Spleen (tissue), 11 donors: ENCODE data around the gene TBC1D8. TPM values are rescaled to one million over a fixed set of nuclear protein-coding genes. Genes with fewer than 3 reads are reported as not detected.

Experiments used
- DNase-seq: peaks from one replicate; pipeline ENCODE4 v3.0.0-alpha.2; 2020
- H3K27ac ChIP-seq, 8 donors: fragments of 200-600 bp; sonication (generic) in 7 of 8; 1 replicate in 4 of 8; 2 replicates in 4 of 8; pipeline versions ENCODE4 v1.5.0 to v1.8.0; 2016 to 2021; ENCODE audit warnings: inconsistent platforms in 4 of 8, mild to moderate bottlenecking in 4 of 8, moderate library complexity in 1 of 8
- H3K27me3 ChIP-seq, 7 donors: fragments of 200-600 bp; sonication (generic) in 6 of 7; replicated peaks in 1 of 7; 1 replicate in 4 of 7; 2 replicates in 3 of 7; pipeline versions ENCODE4 v1.5.0 to v1.8.0; 2016 to 2021; ENCODE audit warnings: inconsistent platforms in 3 of 7, mild to moderate bottlenecking in 1 of 7
- H3K36me3 ChIP-seq, 6 donors: fragments of 200-600 bp; sonication (generic) in 5 of 6; 1 replicate in 4 of 6; 2 replicates in 2 of 6; pipeline versions ENCODE4 v1.5.0 to v1.8.0; 2016 to 2021; ENCODE audit warnings: inconsistent platforms in 2 of 6
- H3K4me1 ChIP-seq, 6 donors: fragments of 200-600 bp; sonication (generic) in 5 of 6; 1 replicate in 3 of 6; 2 replicates in 3 of 6; pipeline versions ENCODE4 v1.5.0 to v1.8.0; 2016 to 2021; ENCODE audit warnings: inconsistent platforms in 3 of 6
- H3K4me3 ChIP-seq, 8 donors: fragments of 200-600 bp; sonication (generic) in 7 of 8; 1 replicate in 4 of 8; 2 replicates in 4 of 8; pipeline versions ENCODE4 v1.5.0 to v1.8.0; 2016 to 2021; ENCODE audit warnings: inconsistent platforms in 4 of 8, mild to moderate bottlenecking in 4 of 8, moderate library complexity in 2 of 8
- H3K9me3 ChIP-seq, 8 donors: fragments of 200-600 bp; sonication (generic) in 7 of 8; 1 replicate in 4 of 8; 2 replicates in 4 of 8; pipeline versions ENCODE4 v1.5.0 to v1.8.0; 2016 to 2021; ENCODE audit warnings: inconsistent platforms in 4 of 8
- CTCF ChIP-seq, 11 experiments: fragments of 200-600 bp in 7 of 11; fragments of 450-650 bp in 4 of 11; sonication (generic) in 4 of 11; IDR thresholded peaks in 8 of 11; conservative IDR thresholded peaks in 3 of 11; 1 replicate in 7 of 11; 2 replicates in 4 of 11; pipeline versions ENCODE4 v1.4.0 to v1.8.0; 2016 to 2021; ENCODE audit warnings: antibody characterized with exemption in 11 of 11, inconsistent platforms in 4 of 11, mild to moderate bottlenecking in 1 of 11
- POLR2A ChIP-seq, 3 donors: fragments of 450-650 bp; IDR thresholded peaks; one replicate each; pipeline ENCODE4 v1.5.1; 2017; ENCODE audit warnings: antibody characterized with exemption in 3 of 3, mild to moderate bottlenecking in 1 of 3
- POLR2AphosphoS5 ChIP-seq, 3 donors: sonication (generic); formaldehyde crosslinking; IDR thresholded peaks; one replicate each; pipeline ENCODE4 v1.5.1; 2017; ENCODE audit warnings: antibody characterized with exemption in 3 of 3
- WGBS, 5 donors: extraction: QIAGEN DNeasy Blood & Tissue Kit in 3 of 5; methylation state at CpG; one replicate each; pipeline versions ENCODE4 v1.1.5 to v1.1.7; 2013 to 2018; 5-methylcytosine and 5-hydroxymethylcytosine counted together
- intact Hi-C: fragments of 100-400 bp; cut with DNase I; formaldehyde crosslinking; loops from one replicate; pipeline ENCODE4 v1.15.0; 2023; ENCODE audit warnings: low total_unique reads
- polyA plus RNA-seq, 3 donors: library from polyadenylated mRNA; stranded (reverse); fragments of 200-250 nt; gene quantifications; one replicate each; pipeline ENCODE4 v1.2.1, GENCODE V29; 2013
- total RNA-seq, 7 donors: library from RNA; depleted of rRNA in 3 of 7; stranded (reverse); fragments of >200 nt in 3 of 7; fragmentation: NEBNext Ultra II Directional in 4 of 7; extraction: Animal tissue kit (Norgen Biotek cat#: 25700) in 4 of 7; gene quantifications; one replicate each; pipeline versions ENCODE4 v1.1.0 to v1.2.1, GENCODE V29; 2016 to 2021
- donor health status: healthy with polysubstance abuse.
- donor health status: DM: no; HTN: no; CAD: no; lungs with moderate emphysema.
- donor health status: DM: no; HTN: no; CAD: no.
- donor health status: Bipolar disorder and iron deficiency.
- donor health status: healthy.
- donor health status: DM: no; HTN: no; CAD: no.
- donor health status: DM: yes; HTN: yes; CAD: no.

Gene TBC1D8
- total and polyA plus RNA-seq, 10 donors, result 7.2 to 104 (median 40.5) TPM

GRCh38 chr2:101145406-101145805 is 5.8 kb downstream of the TBC1D8 start:
- H3K9me3 ChIP-seq, result no peaks in the 10 kb centered on the region
- no peak for TF ChIP-seq POLR2AphosphoS5 (IDR thresholded peaks at IDR 0.05)
- no peak for TF ChIP-seq CTCF (IDR thresholded peaks at IDR 0.05 in 8 of 11, conservative IDR thresholded peaks at IDR 0.05 in 3 of 11)
- peaks cover 0 to 24% (median 0%) of the 10 kb centered on the region in 7 donors for H3K27me3 ChIP-seq
- intact Hi-C loops, result no loop called here
- DNase-seq, result no peak
- no peaks in the 10 kb centered on the region for H3K36me3 ChIP-seq
- 87 to 95% (median 90%) methylated on average over 2 of the region's 2 CpGs for WGBS, 5 donors
- H3K4me3 ChIP-seq, result no peak overlapping the region
- peaks cover 6 to 40% (median 25%) of the 10 kb centered on the region in 6 donors for H3K4me1 ChIP-seq
- H3K27ac ChIP-seq, result no peak overlapping the region

- Histone ChIP-seq H3K27me3 (peaks cover 0 to under 1% (median 0%) of the 10 kb centered on the region in 7 donors), H3K36me3 (no peaks in the 10 kb centered on the region), H3K4me1 (peaks cover 0 to 9% (median 2%) of the 10 kb centered on the region in 6 donors), H3K27ac (no peak overlapping the region), H3K9me3 (no peaks in the 10 kb centered on the region), H3K4me3 (no peak overlapping the region)
- WGBS, 5 donors, result 92 to 100% (median 93%) methylated on average over 2 of the region's 2 CpGs
- TF ChIP-seq CTCF (IDR thresholded peaks at IDR 0.05 in 8 of 11, conservative IDR thresholded peaks at IDR 0.05 in 3 of 11), result no peak
- TF ChIP-seq POLR2A (IDR thresholded peaks at IDR 0.05), result no peak
- no peak for TF ChIP-seq POLR2AphosphoS5 (IDR thresholded peaks at IDR 0.05)
- intact Hi-C loops, result no loop called here
- no peak for DNase-seq
Observed at GRCh38 chr2:101142163-101142562, 9.0 kb downstream of the TBC1D8 start.

DNA sequence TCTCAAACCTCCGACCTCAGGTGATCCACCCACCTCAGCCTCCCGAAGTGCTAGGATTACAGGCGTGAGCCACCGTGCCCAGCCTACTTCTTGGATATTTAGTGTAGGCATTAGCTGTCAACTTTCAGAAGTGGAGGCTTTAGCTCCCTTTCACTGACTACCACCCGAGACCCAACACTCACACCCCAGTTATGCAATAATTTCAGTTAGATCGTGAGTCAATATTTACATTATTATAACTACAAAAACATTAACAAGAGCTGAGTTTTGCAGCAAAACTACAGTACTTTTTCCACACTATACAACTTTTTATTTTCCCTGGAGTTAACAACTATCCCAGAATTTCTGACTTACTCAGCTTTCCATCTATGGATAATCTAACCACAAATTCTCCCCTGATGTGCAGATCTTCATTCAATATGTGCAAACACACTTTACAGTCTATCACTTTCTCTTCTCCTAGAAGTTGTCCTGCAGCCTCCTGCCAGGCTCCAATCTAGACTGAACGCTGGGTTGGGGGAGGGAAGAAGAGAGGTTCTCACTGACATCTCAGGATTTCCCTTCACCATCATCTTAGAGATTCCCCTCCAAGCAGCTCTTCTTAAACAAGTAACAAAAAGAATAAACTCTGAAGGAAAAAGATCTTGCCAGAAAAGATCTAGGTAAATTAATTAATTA is 10.1 kb downstream of the TBC1D8 start:
- intact Hi-C loops, result no loop called here
- no peak overlapping the region for H3K27ac ChIP-seq
- H3K27me3 ChIP-seq, result no peaks in the 10 kb centered on the region
- H3K4me1 ChIP-seq, result peaks cover 0 to 5% (median 2%) of the 10 kb centered on the region in 6 donors
- no peak overlapping the region for H3K4me3 ChIP-seq
- no peaks in the 10 kb centered on the region for H3K9me3 ChIP-seq
- WGBS, 5 donors, result 82 to 92% (median 86%) methylated on average over 7 of the region's 7 CpGs
- TF ChIP-seq POLR2A (IDR thresholded peaks at IDR 0.05) (no peak), CTCF (IDR thresholded peaks at IDR 0.05 in 8 of 11, conservative IDR thresholded peaks at IDR 0.05 in 3 of 11) (no peak), POLR2AphosphoS5 (IDR thresholded peaks at IDR 0.05) (no peak)
- DNase-seq, result no peak
- H3K36me3 ChIP-seq, result no peaks in the 10 kb centered on the region

DNA sequence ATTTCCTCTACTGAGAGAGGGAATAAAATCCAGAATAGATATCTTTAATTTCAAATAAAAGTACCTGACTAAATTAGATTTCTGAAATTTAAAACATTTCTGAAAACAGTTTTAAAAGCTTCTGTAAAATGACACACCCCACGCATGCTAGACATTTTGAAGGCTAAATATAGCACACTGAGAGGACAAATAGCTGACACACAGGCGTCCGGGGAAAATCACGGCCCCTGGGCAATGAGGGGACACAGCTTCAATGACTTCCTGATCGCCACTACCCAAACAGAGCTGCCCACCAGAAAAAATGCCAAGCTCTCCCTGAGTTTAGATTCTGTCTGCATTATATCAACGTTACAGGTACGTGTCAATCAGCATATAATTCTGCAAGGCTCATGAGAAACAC is 10.9 kb downstream of the TBC1D8 start:
- H3K4me1 ChIP-seq, result peaks cover 0 to 5% (median 2%) of the 10 kb centered on the region in 6 donors
- no peak for DNase-seq
- TF ChIP-seq POLR2A (IDR thresholded peaks at IDR 0.05) (no peak), CTCF (IDR thresholded peaks at IDR 0.05 in 8 of 11, conservative IDR thresholded peaks at IDR 0.05 in 3 of 11) (no peak), POLR2AphosphoS5 (IDR thresholded peaks at IDR 0.05) (no peak)
- no peaks in the 10 kb centered on the region for H3K9me3 ChIP-seq
- H3K36me3 ChIP-seq, result no peaks in the 10 kb centered on the region
- intact Hi-C loops, result no loop called here
- no peaks in the 10 kb centered on the region for H3K27me3 ChIP-seq
- WGBS, 5 donors, result 46 to 75% (median 64%) methylated on average over 7 of the region's 7 CpGs
- H3K4me3 ChIP-seq, result no peak overlapping the region
- no peak overlapping the region for H3K27ac ChIP-seq
